ENCODE data around the gene MSANTD3. TPM values are rescaled to one million over a fixed set of nuclear protein-coding genes. Genes with fewer than 3 reads are reported as not detected.

The MSANTD3 gene
- total and polyA plus RNA-seq, 2 of the 13 experiments (the other 11 are each of a cell fraction or from before 2014, with no cell fraction given), result 10.1 to 19.2 TPM

DNA sequence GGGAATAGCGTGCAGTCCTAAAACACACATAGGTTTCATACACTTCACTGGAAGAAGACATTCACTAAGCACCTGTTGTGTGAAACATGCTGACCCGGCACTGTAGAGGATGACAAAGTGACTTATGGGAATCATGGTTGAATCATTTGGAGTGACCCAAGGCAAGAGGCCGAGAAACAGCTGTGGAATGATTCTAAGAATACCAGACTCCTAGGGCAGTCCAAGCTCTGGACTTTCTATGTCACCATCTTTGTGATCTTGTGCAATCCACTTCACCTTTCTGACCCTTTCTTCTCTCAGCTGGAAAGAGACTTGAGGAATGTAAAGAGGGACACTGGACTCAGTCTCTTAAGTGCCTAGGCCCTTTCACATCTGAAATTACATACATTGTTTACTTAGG, 13.1 kb downstream of the MSANTD3 start:
- peaks cover 21% of the 10 kb centered on the region for H3K4me1 ChIP-seq (ENCODE audit: insufficient read depth, low read length)
- H3K27ac ChIP-seq (ENCODE audit: extremely low read length, insufficient read depth, low read length), result no peak overlapping the region
- no peak for DNase-seq (ENCODE audit: low spot score)
- peaks cover 4 to 7% of the 10 kb centered on the region in 2 experiments; a peak in 4 of 5 replicates for H3K36me3 ChIP-seq (replicated peaks in 1 of 2; ENCODE audit: control insufficient read depth in 1 of 2, insufficient read depth in 2 of 2, low read length in 2 of 2)
- no TSS peak for BruUV-seq (replicated peaks)
- no peaks in the 10 kb centered on the region for H4K20me1 ChIP-seq (ENCODE audit: insufficient read depth, low read length)
- no peak overlapping the region for H3K4me2 ChIP-seq (ENCODE audit: low read depth, low read length)
- POLR2A ChIA-PET, result interaction anchor here (0.8 kb wide), 1 partner anchor 87 kb away, joined by 3 read pairs; the partner anchor contains the start of gene TEX10
- no peak overlapping the region for H2AFZ ChIP-seq (ENCODE audit: low read length)
- in situ Hi-C loops (cut with HindIII; ENCODE audit: extremely low pct_ligation_motif_present, low pct_unique_long_range_greater_than_20kb), result no loop called here
- H3K4me3 ChIP-seq (replicated peaks in 1 of 3; ENCODE audit: insufficient read depth in 1 of 3, low read depth in 2 of 3, low read length in 3 of 3), result no peak overlapping the region
- H3K27me3 ChIP-seq (ENCODE audit: control insufficient read depth in 1 of 2, insufficient read depth in 2 of 2, low read length in 2 of 2), result no peaks in the 10 kb centered on the region
- no peak for ATAC-seq
- FAIRE-seq, result no peak
- H3K79me2 ChIP-seq (ENCODE audit: insufficient read depth, low read length), result peaks cover 7% of the 10 kb centered on the region
- CTCF ChIA-PET (ENCODE audit: low intra/inter-chr PET ratio, low total read pairs), result no interaction called here
- intact Hi-C loops (cut with micrococcal nuclease; ENCODE audit: unreplicated experiment), result no loop called here
- H3K9ac ChIP-seq (ENCODE audit: insufficient read depth, low read depth, low read length), result no peak overlapping the region
- no peaks in the 10 kb centered on the region for H3K9me3 ChIP-seq (ENCODE audit: low read length)
- WGBS (ENCODE audit: low lambda C conversion rate), result 65% methylated on average over 3 of the region's 3 CpGs
- TF ChIP-seq, protein P1, sequence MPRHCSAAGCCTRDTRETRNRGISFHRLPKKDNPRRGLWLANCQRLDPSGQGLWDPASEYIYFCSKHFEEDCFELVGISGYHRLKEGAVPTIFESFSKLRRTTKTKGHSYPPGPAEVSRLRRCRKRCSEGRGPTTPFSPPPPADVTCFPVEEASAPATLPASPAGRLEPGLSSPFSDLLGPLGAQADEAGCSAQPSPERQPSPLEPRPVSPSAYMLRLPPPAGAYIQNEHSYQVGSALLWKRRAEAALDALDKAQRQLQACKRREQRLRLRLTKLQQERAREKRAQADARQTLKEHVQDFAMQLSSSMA (CRISPR knock-in tag; IDR thresholded peaks at IDR 0.05), result no peak
- TF ChIP-seq ZBTB1 (CRISPR knock-in tag; IDR thresholded peaks at IDR 0.05; ENCODE audit: borderline replicate concordance), result no peak
- TF ChIP-seq TEAD3 (CRISPR knock-in tag; optimal IDR thresholded peaks at IDR 0.05; ENCODE audit: borderline replicate concordance), result no peak
- TF ChIP-seq NR2F1 (CRISPR knock-in tag; IDR thresholded peaks at IDR 0.05), result 0 out of 4 replicates have a peak, but pooled peaks of 1 of the 2 experiments have one; percentile 19
- 0 out of 2 replicates have a peak, but pooled peaks have one; percentile 21 for TF ChIP-seq MAFF (IDR thresholded peaks at IDR 0.05; ENCODE audit: low read depth, low read length)
- TF ChIP-seq, protein P2, sequence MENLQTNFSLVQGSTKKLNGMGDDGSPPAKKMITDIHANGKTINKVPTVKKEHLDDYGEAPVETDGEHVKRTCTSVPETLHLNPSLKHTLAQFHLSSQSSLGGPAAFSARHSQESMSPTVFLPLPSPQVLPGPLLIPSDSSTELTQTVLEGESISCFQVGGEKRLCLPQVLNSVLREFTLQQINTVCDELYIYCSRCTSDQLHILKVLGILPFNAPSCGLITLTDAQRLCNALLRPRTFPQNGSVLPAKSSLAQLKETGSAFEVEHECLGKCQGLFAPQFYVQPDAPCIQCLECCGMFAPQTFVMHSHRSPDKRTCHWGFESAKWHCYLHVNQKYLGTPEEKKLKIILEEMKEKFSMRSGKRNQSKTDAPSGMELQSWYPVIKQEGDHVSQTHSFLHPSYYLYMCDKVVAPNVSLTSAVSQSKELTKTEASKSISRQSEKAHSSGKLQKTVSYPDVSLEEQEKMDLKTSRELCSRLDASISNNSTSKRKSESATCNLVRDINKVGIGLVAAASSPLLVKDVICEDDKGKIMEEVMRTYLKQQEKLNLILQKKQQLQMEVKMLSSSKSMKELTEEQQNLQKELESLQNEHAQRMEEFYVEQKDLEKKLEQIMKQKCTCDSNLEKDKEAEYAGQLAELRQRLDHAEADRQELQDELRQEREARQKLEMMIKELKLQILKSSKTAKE (CRISPR knock-in tag; IDR thresholded peaks at IDR 0.05; ENCODE audit: borderline replicate concordance), result no peak
- no peak for TF ChIP-seq SYNCRIP (IDR thresholded peaks at IDR 0.05; ENCODE audit: insufficient read depth, low read depth, low read length)
- peak; percentile 59; the same call in 1 of the 2 replicates for TF ChIP-seq NR2F6 (IDR thresholded peaks at IDR 0.05)
- no peak for TF ChIP-seq NR2F6 (CRISPR knock-in tag; IDR thresholded peaks at IDR 0.05)
- TF ChIP-seq MAFK (conservative IDR thresholded peaks at IDR 0.05 in 1 of 2, IDR thresholded peaks at IDR 0.05 in 1 of 2; ENCODE audit: low read length in 2 of 2), result peak in 1 of 2 experiments; percentile 50; a peak in 2 of 4 replicates
- TF ChIP-seq, protein P3, sequence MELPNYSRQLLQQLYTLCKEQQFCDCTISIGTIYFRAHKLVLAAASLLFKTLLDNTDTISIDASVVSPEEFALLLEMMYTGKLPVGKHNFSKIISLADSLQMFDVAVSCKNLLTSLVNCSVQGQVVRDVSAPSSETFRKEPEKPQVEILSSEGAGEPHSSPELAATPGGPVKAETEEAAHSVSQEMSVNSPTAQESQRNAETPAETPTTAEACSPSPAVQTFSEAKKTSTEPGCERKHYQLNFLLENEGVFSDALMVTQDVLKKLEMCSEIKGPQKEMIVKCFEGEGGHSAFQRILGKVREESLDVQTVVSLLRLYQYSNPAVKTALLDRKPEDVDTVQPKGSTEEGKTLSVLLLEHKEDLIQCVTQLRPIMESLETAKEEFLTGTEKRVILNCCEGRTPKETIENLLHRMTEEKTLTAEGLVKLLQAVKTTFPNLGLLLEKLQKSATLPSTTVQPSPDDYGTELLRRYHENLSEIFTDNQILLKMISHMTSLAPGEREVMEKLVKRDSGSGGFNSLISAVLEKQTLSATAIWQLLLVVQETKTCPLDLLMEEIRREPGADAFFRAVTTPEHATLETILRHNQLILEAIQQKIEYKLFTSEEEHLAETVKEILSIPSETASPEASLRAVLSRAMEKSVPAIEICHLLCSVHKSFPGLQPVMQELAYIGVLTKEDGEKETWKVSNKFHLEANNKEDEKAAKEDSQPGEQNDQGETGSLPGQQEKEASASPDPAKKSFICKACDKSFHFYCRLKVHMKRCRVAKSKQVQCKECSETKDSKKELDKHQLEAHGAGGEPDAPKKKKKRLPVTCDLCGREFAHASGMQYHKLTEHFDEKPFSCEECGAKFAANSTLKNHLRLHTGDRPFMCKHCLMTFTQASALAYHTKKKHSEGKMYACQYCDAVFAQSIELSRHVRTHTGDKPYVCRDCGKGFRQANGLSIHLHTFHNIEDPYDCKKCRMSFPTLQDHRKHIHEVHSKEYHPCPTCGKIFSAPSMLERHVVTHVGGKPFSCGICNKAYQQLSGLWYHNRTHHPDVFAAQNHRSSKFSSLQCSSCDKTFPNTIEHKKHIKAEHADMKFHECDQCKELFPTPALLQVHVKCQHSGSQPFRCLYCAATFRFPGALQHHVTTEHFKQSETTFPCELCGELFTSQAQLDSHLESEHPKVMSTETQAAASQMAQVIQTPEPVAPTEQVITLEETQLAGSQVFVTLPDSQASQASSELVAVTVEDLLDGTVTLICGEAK (IDR thresholded peaks at IDR 0.05), result no peak
- TF ChIP-seq, protein P3 (CRISPR knock-in tag; IDR thresholded peaks at IDR 0.05), result no peak
